Ammon's horn (tissue), 1 donor: ENCODE measurements around the gene PFN4.
"Not testable (repeated sequence)": the region's sequence is repeated elsewhere in the genome, so short reads cannot be mapped to it uniquely, and the experiment has no call there.

Experiments used
- DNase-seq: peaks from one replicate; pipeline ENCODE4 v3.0.0-alpha.2; 2016; ENCODE audit warnings: low spot score

PFN4 gene

GRCh38 chr2:24111407-24111901, 11.7 kb downstream of the PFN4 start:
- no peak for DNase-seq

- no peak for DNase-seq
These were observed 12.4 kb downstream of the PFN4 start for GRCh38 chr2:24110660-24111303.

DNA sequence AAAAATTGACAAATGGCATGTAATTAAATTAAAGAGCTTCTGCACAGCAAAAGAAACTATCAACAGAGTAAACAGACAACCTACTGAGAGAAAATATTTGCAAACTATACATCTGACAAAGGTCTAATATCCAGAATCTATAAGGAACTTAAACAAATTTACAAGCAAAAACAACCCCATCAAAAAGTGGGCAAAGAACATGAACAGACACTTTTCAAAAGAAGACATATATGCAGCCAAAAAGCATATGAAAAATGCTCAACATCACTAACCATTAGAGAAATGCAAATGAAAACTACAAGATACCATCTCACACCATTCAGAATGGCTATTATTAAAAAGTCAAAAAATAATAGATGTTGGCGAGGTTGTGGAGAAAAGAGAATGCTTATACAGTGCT, 13.7 kb downstream of the PFN4 start:
- not testable (repeated sequence) for DNase-seq

GRCh38 chr2:24107336-24107735, 15.8 kb downstream of the PFN4 start:
- no peak for DNase-seq

GRCh38 chr2:24106786-24107185, 16.3 kb downstream of the PFN4 start:
- DNase-seq, result no peak

GRCh38 chr2:24105816-24106215, 17.3 kb downstream of the PFN4 start:
- no peak for DNase-seq

- DNase-seq, result no peak
These were observed 18.2 kb downstream of the PFN4 start for GRCh38 chr2:24104906-24105305.

DNA sequence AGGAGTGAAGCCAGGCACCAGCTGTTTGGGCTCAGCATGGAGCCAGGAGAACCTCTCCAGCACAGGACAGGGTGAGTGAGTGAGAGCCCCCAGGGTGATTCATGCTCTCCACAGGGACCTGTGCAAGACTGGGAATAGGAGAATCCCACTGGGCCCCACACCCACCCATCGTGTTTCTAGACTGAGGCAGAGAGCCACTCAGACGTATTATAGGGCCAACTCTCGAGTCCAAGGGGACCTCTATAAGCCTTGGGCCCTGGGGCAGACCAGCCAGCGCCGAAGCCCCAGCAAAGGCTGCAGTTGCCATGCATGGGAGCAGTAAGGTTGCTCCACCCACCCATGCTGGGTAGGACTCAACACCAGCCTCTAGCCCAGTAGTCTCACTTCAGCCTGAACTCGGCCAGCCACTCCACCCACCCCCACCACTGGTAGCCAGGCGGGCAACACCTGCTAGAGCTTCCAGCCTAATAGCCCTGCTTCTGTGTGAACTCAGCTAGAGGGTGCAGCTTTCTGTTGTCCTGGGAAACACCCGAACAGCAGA, 19.0 kb downstream of the PFN4 start:
- DNase-seq, result no peak

- no peak for DNase-seq
These were observed 20.5 kb downstream of the PFN4 start for GRCh38 chr2:24102677-24103076.

DNA sequence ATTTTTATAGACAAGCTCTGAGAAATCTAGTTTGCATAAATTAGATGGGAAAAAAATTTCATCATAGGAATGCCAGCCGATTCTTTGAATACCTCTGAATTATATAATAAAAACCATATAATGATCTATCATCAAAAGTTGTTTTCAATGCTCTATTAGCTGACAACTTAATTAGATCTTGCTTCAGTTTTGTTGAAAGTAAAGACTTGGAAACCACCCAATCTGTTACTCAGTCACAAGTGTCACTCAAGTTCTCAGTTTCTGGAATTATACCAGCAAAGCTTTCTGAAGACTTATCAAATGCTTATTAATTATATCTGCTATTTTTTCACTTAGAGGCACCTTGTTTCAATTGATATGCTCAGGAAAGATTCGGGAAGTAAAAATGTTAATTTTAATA, 21.1 kb downstream of the PFN4 start:
- DNase-seq, result no peak

DNA sequence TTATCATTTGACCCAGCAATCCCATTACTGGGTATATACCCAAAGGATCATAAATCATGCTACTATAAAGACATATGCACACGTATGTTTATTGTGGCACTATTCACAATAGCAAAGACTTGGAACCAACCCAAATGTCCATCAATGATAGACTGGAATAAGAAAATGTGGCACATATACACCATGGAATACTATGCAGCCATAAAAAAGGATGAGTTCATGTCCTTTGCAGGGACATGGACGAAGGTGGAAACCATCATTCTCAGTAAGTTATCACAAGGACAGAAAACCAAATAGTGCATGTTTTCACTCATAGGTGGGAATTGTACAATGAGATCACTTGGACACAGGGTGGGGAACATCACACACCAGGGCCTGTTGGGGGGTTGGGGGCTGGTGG, 22.4 kb downstream of the PFN4 start:
- not testable (repeated sequence) for DNase-seq

GRCh38 chr2:24095171-24095677, 27.9 kb downstream of the PFN4 start:
- not testable (repeated sequence) for DNase-seq

DNA sequence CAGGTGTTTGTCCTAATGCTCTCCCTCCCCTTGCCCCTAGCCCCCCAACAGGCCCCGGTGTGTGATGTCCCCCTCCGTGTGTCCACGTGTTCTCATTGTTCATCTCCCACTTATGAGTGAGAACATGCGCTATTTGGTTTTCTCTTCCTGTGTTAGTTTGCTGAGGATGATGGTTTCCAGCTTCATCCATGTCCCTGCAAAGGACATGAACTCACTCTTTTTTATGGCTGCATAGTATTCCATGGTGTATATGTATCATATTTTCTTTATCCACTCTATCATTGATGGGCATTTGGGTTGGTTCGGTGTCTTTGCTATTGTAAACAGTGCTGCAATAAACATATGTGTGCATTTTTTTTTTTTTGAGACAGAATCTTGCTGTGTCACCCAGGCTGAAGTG, 29.9 kb downstream of the PFN4 start:
- DNase-seq, result not testable (repeated sequence)

- no peak for DNase-seq
These were observed 34.2 kb downstream of the PFN4 start for GRCh38 chr2:24088821-24089359.

- DNase-seq, result no peak
These were observed 36.1 kb downstream of the PFN4 start for GRCh38 chr2:24087032-24087431.

- DNase-seq, result no peak
These were observed 36.9 kb downstream of the PFN4 start for GRCh38 chr2:24086241-24086640.

- no peak for DNase-seq
These were observed 38.0 kb downstream of the PFN4 start for GRCh38 chr2:24085200-24085489.

DNA sequence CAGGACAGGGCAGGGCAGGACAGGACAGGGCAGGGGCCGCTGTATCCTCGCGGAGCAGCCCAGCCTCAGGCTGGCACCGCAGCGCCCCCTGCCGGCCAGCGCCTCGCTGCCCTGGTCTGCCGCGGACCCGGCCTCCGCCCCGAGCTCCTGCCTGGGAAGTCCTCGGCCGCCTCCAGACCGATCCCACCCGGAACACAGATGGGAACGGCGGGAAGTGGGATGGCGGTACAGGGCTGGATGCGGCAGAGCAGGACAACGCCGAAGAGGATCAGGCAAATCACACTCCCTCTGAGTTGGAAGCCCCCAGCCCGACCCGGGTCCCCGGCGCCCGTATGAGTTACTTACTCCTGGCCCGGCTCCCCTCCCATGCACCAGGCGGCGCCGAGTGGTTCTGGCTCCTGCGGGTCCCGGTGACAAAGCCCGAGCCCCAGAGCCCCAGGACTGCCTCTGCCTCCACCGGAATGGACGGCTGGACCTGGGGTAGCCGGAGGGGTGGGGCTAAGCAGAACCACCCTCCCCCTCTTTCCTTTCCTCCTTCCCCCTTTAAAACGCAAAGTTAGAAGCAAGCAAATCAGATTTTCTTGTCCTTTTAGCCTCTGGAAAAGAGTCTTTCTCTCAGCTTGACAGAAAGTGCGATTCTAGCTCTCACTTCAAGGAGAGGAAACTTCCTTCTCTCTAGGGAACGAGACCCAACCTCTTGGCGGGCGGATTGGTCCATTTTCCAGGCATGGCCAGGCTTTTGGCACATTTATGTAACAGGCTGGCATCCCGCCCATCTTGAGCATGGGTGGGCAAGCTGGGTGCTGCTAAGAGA, 38.5 kb downstream of the PFN4 start, which contains the start of gene TP53I3:
TSS of gene TP53I3 (minus strand) at position 449 of the 814 bp plus-strand sequence. CDS start 508 bp downstream, outside the sequence.
- peak; percentile 87 for DNase-seq

DNA sequence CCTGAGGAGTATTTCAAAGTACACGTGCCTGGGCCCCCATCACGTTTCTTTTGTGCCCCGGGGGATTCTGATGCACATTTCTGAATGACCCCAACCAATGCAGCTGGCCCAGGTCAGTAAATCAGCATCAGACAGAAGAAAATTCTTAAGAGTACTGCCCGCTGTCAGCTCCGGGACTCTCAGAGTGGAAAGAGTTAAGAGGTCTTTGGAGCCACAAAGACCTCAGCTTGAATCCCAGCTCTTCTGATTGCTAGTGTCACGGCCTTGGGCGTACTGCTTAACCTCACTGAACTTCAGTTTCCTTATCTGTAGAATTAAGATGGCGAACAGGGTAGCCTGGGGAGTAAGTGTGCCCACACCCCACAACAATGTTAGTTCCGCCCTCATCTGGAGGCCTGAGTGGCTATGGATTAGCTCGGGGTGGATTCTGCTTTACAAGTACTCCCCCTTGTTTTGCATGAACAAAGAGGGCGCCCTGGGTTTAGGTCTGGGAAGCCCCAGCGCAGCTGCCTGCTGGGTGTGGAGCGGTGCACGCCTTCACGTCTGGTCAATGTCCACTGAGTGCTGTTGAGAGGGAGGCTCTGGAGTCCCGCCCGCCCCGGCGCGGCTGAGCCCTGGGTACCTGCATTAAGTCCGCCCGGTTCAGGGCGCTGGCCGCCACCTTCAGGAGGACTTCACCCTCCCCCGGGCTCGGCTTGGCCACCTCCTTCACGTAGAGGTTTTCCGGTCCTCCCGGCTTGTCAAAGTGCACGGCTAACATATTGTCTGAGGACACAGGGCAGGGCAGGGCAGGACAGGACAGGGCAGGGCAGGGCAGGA, 39.4 kb downstream of the PFN4 start:
- peak; percentile 45 for DNase-seq

GRCh38 chr2:24082787-24083566, 40.2 kb downstream of the PFN4 start:
- no peak for DNase-seq

DNA sequence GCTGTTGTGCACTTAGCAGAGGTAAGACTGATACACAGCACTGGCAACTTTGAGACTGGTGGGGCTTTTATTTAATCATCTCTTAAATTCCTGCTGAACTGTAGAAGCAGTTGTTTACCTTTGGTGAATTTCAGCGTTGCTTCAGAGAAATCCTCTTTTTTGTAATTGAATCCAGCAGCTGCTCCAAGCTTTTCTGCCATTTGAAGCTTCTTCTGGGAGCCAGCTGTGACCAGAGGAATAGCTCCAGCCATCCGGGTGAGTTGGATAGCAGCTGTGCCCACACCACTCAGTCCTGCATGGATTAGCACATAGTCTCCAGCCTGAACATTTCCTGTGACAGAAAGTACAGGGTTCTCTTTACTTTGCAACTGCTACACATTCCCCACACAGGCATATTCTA, 42.4 kb downstream of the PFN4 start:
- DNase-seq, result no peak
